ENCODE results near the gene TCF19.
A peak's percentile ranks its signal among the peaks of the same experiment; 100 is the strongest.
"Not testable (repeated sequence)": the region's sequence is repeated elsewhere in the genome, so short reads cannot be mapped to it uniquely, and the experiment has no call there.

TCF19 gene

DNA sequence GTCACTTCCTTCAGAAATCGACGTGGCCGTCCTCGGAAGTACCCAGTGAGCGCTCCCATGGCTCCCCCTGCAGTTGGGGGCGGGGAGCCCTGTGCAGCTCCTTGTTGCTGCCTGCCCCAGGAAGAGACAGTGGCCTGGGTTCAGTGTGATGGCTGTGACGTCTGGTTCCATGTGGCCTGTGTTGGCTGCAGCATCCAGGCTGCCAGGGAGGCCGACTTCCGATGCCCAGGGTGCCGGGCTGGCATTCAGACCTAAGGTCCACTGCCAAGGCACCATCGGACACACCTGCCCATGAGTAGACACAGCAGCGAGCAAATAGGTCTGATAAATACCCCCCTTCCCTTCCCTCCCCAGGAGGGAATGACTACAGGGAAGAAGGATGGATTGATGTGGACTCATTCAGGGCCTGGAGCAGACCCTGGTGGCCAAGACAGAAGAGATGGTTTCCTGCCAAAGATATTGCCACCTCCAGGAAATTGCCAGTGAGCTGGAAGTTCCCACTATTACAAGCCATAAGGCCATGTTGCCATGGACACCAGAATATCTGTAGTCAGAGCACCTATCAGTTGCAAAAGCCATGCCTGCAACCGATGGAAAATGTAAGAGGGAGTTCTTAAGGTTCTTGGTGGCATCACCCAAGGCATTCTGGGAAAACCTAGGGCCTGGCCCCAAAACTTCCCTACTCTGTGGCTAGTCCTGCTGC lies 4.2 kb downstream of the TCF19 start:
- no peak for DNase-seq

GRCh38 chr6:31163922-31164321 lies 5.5 kb downstream of the TCF19 start:
- no peak for DNase-seq

- DNase-seq: not testable (repeated sequence)
These were observed 6.2 kb downstream of the TCF19 start for GRCh38 chr6:31164475-31165063.

GRCh38 chr6:31165064-31165832 lies 6.9 kb downstream of the TCF19 start:
- not testable (repeated sequence) for DNase-seq

DNA sequence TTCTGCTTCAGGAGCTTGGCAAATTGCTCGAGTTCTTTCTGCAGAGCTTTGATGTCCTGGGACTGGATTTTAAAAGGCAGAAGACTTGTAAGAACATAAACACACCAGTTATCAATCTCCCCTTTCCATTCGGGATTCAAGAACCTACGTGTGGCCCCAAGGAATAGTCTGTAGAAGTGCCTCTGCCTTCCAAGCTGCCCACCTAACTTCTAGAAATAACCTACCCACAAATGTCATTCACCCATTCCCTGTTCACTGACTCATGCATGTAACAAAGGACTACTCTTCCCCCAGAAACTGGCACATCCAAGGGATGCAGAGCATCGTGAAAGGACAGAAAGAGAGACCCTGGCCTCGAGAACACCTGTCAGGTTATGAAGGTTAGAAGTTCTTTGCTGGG lies 7.6 kb downstream of the TCF19 start:
- DNase-seq: no peak

GRCh38 chr6:31168606-31169005 lies 10.2 kb downstream of the TCF19 start:
- DNase-seq: no peak

GRCh38 chr6:31169123-31169857 lies 10.9 kb downstream of the TCF19 start:
- DNase-seq: no peak

DNA sequence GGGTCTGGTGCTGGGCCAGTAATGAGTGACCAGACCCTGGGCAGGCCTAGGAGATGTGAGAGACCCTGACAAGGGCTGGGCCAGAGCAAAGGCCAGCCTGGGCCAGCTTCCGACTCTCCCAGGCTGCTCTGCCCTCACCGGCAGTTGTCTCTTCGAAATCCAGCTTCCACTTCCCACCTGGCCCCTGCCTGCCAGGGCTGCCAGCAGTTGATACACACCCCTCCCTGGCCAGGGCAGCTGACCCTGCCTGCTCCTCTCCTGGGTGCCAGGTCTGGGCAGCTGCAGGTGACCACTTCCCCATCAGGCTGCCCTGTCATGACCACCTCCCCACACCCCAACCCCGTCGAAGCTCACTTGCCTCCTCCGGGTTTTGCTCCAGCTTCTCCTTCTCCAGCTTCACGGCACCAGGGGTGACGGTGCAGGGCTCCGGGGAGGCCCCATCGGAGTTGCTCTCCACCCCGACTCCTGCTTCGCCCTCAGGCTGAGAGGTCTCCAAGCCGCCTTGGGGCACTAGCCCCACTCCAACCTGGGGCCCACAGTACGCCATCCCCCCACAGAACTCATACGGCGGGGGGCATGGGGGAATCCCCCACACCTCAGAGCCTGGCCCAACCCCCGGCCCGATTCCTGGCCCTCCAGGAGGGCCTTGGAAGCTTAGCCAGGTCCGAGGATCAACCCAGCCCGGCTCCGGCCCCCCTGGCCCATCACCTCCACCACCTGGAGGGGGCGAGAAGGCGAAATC lies 11.6 kb downstream of the TCF19 start:
- not testable (repeated sequence) for DNase-seq

- DNase-seq: no peak
These were observed 12.2 kb downstream of the TCF19 start, which contains the start of gene POU5F1 for GRCh38 chr6:31170600-31170881. Gene POU5F1 (minus strand): TSS chr6:31170682. CDS start chr6:31170620, 62 bp downstream.

DNA sequence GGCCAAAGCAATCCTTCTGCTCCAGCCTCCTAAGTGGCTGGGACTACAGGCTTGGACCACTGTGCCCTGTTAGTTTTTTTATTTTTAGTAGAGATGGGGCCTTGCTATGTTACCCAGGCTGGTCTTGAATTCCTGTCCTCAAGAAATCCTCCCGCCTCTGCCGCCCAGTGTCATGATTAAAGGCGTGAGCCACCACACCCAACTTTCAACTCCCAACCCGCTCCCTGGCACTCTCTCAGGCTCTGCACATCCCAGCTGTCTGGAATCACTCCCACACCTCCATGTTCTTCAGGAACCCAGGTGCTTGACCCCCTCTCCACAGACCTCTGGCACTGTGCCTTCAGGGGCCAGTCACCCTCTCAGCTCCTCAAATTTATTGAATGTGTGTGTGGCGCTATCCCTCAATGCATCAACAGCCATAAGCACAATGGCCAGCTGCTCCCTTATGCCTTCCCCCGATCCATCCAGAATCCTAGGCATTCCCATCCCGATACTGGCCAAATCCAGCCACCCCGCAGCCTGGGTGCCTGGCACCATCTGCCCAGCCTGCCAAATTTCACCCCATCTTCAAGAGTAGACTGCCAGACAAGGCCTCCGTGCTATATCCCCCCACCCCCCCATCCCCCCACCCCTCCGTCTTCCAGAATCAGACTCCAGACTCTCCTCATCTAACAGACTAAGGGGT lies 12.7 kb downstream of the TCF19 start:
- DNase-seq: no peak

GRCh38 chr6:31171931-31172905 lies 13.8 kb downstream of the TCF19 start:
- no peak for DNase-seq

DNA sequence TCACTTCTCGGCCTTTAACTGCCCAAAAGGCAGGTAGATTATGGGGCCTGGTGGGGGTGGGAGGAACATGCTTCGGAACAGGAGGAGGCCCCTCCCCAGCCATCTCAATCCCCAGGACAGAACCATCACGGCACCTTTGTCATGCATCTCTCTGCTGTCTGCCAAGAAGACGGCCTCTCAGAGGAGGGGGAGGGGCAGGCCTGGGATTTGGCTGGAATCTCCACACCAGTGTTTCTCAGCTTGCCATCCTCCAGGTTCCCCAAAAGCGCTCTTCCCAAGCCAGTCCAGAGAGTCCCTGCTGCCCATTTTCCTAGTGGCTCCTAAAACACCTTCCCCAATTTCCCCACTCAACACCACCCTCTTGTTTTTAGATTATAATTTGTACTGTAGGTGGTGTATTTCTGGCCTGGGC lies 14.6 kb downstream of the TCF19 start:
- no peak for DNase-seq

DNA sequence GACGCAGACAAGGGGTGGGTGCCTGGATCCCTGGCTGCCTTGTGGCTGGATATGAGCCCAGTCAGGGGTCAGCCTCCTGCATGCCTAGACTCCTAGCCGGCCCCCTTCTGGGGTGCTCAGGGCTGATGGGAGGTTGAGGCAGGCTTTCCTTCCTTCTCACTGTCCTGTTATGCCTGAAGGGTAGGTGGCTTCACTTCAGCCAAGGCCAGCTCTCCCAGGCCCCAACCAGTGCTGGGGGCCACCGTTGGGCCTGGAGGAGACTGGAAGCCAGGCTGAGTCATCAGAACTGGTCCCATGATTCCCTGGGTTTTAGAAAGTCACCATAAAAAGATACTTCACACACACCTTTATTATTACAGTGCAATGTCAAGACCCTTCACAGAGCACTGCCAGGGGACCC lies 15.0 kb downstream of the TCF19 start:
- DNase-seq: no peak

- DNase-seq: no peak
These were observed 16.0 kb downstream of the TCF19 start for GRCh38 chr6:31174378-31174777.

DNA sequence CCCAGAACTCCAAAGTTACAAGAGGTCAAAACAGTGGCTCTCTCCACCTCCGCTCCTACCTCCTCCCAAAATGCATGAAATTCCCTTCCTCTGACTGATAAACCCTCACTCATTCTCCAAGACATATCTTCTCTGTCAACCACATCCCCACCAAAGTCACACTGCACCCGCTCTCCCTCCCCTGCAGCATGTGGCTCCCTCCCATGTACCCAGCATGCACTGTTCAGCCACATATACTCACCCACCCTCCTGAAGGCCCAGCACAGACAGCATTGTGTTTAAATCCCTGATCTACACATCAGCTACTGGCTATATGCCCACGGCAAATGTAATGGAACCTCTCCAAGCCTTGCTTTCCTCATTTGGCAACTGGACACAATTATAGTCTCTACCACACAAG lies 17.6 kb downstream of the TCF19 start:
- DNase-seq: no peak

- DNase-seq: no peak
These were observed 20.0 kb downstream of the TCF19 start for GRCh38 chr6:31178143-31179041.

- no peak for DNase-seq
These were observed 20.6 kb downstream of the TCF19 start for GRCh38 chr6:31179042-31179386.

DNA sequence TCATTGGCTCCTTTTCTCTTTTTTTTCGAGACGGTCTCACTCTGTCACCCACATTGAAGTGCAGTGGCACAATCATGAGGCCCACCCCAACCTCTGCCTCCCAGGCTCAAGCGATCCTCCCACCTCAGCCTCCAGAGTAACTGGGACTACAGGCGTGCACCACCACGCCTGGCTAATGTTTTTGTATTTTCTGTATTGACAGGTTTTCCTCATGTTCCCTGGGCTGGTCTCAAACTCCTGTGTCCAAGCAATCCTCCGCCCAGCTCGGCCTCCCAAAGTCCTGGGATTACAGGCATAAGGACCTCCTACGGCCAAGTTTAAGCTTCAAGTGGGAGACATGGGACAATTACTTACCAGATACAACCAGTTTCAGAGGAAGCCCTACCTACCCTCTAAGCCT lies 21.5 kb downstream of the TCF19 start:
- DNase-seq: no peak

- DNase-seq: peak; percentile 68
These were observed 22.1 kb downstream of the TCF19 start for GRCh38 chr6:31180500-31180899.

GRCh38 chr6:31183287-31183686 lies 24.9 kb downstream of the TCF19 start:
- DNase-seq: not testable (repeated sequence)

Data from CD4-positive, alpha-beta T cell treated with Interleukin-15 for 1 hour (primary cell).